Measurements from ENCODE around the gene ZSCAN10.

The ZSCAN10 gene

GRCh38 chr16:3134338-3135125 lies 35.4 kb upstream of the ZSCAN10 start, which contains the start of gene ZNF213:
ZNF213 (plus strand) TSS chr16:3135029; CDS start chr16:3137281, 2,252 bp downstream.
- Histone ChIP-seq H4K20me1 (ENCODE audit: insufficient read depth, low read length, poor library complexity, severe bottlenecking) (no peaks in the 10 kb centered on the region), H3K27me3 (ENCODE audit: insufficient read depth, low read length, poor library complexity, severe bottlenecking) (peaks cover 5% of the 10 kb centered on the region), H2AFZ (ENCODE audit: low read length) (peak within 1 kb of the TSS; percentile 82), H3K79me2 (ENCODE audit: insufficient read depth, low read length) (peaks cover 32% of the 10 kb centered on the region), H3K9me3 (ENCODE audit: insufficient read depth, low read depth, low read length) (no peaks in the 10 kb centered on the region), H3K4me1 (ENCODE audit: insufficient read depth, low read length, poor library complexity, severe bottlenecking) (no peaks in the 10 kb centered on the region), H3F3A (ENCODE audit: low read depth) (no peaks in the 10 kb centered on the region), H3K9me2 (replicated peaks; ENCODE audit: low read depth, low read length) (no peaks in the 10 kb centered on the region), H3K4me3 (ENCODE audit: low read length, poor library complexity, severe bottlenecking) (peak within 1 kb of the TSS; percentile 90), H3K9ac (ENCODE audit: low read depth, low read length, poor library complexity, severe bottlenecking) (peak within 1 kb of the TSS; percentile 95), H3K36me3 (ENCODE audit: insufficient read depth, low read length) (no peaks in the 10 kb centered on the region), H3K4me2 (ENCODE audit: low read depth, low read length, poor library complexity, severe bottlenecking) (peak within 1 kb of the TSS; percentile 87)
- no peak for TF ChIP-seq EZH2phosphoT487 (IDR thresholded peaks at IDR 0.05; ENCODE audit: borderline replicate concordance)
- TF ChIP-seq, protein P1, sequence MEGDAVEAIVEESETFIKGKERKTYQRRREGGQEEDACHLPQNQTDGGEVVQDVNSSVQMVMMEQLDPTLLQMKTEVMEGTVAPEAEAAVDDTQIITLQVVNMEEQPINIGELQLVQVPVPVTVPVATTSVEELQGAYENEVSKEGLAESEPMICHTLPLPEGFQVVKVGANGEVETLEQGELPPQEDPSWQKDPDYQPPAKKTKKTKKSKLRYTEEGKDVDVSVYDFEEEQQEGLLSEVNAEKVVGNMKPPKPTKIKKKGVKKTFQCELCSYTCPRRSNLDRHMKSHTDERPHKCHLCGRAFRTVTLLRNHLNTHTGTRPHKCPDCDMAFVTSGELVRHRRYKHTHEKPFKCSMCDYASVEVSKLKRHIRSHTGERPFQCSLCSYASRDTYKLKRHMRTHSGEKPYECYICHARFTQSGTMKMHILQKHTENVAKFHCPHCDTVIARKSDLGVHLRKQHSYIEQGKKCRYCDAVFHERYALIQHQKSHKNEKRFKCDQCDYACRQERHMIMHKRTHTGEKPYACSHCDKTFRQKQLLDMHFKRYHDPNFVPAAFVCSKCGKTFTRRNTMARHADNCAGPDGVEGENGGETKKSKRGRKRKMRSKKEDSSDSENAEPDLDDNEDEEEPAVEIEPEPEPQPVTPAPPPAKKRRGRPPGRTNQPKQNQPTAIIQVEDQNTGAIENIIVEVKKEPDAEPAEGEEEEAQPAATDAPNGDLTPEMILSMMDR (conservative IDR thresholded peaks at IDR 0.05; ENCODE audit: low read length): no peak

DNA sequence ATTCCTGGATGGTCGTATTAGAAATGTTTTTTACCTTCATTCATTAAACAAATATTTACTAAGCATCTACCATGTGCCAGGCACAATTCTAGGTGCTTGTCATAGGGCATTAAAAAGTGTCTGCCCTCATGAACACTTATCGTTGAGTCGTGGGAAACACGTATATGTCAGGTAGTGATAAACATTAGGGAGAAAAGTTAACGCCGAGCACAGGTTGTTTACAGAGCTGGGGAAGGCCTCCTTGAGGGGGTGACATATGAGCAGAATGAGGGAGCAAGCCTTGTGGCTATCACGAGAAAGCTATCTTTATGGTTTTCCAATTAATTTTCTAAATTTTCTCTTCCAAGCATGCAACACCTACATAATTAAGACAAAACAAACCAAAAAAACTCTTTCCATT lies 34.8 kb upstream of the ZSCAN10 start:
- H3K79me2 ChIP-seq (ENCODE audit: insufficient read depth, low read length): peaks cover 32% of the 10 kb centered on the region
- H3K4me3 ChIP-seq (ENCODE audit: low read length, poor library complexity, severe bottlenecking): peak overlapping the region; percentile 90
- no peaks in the 10 kb centered on the region for H3K9me2 ChIP-seq (replicated peaks; ENCODE audit: low read depth, low read length)
- H3K4me1 ChIP-seq (ENCODE audit: insufficient read depth, low read length, poor library complexity, severe bottlenecking): no peaks in the 10 kb centered on the region
- no peaks in the 10 kb centered on the region for H3F3A ChIP-seq (ENCODE audit: low read depth)
- H2AFZ ChIP-seq (ENCODE audit: low read length): no peak overlapping the region
- no peaks in the 10 kb centered on the region for H3K9me3 ChIP-seq (ENCODE audit: insufficient read depth, low read depth, low read length)
- H3K36me3 ChIP-seq (ENCODE audit: insufficient read depth, low read length): no peaks in the 10 kb centered on the region
- peak overlapping the region; percentile 95 for H3K9ac ChIP-seq (ENCODE audit: low read depth, low read length, poor library complexity, severe bottlenecking)
- peak overlapping the region; percentile 87 for H3K4me2 ChIP-seq (ENCODE audit: low read depth, low read length, poor library complexity, severe bottlenecking)
- no peak for TF ChIP-seq EZH2phosphoT487 (IDR thresholded peaks at IDR 0.05; ENCODE audit: borderline replicate concordance)
- TF ChIP-seq, protein P1 (conservative IDR thresholded peaks at IDR 0.05; ENCODE audit: low read length): no peak
- H4K20me1 ChIP-seq (ENCODE audit: insufficient read depth, low read length, poor library complexity, severe bottlenecking): no peaks in the 10 kb centered on the region
- H3K27me3 ChIP-seq (ENCODE audit: insufficient read depth, low read length, poor library complexity, severe bottlenecking): peaks cover 5% of the 10 kb centered on the region

GRCh38 chr16:3131755-3132377 lies 32.8 kb upstream of the ZSCAN10 start:
- no peaks in the 10 kb centered on the region for H3F3A ChIP-seq (ENCODE audit: low read depth)

More at GRCh38 chr16:3131755-3132377, 32.8 kb upstream of the ZSCAN10 start:
- H3K9me3 ChIP-seq (ENCODE audit: insufficient read depth, low read depth, low read length): no peaks in the 10 kb centered on the region
- no peaks in the 10 kb centered on the region for H3K4me1 ChIP-seq (ENCODE audit: insufficient read depth, low read length, poor library complexity, severe bottlenecking)
- peaks cover 5% of the 10 kb centered on the region for H3K27me3 ChIP-seq (ENCODE audit: insufficient read depth, low read length, poor library complexity, severe bottlenecking)
- no peak overlapping the region for H3K4me3 ChIP-seq (ENCODE audit: low read length, poor library complexity, severe bottlenecking)
- no peak overlapping the region for H3K4me2 ChIP-seq (ENCODE audit: low read depth, low read length, poor library complexity, severe bottlenecking)
- no peaks in the 10 kb centered on the region for H4K20me1 ChIP-seq (ENCODE audit: insufficient read depth, low read length, poor library complexity, severe bottlenecking)
- no peak overlapping the region for H3K9ac ChIP-seq (ENCODE audit: low read depth, low read length, poor library complexity, severe bottlenecking)
- H3K36me3 ChIP-seq (ENCODE audit: insufficient read depth, low read length): no peaks in the 10 kb centered on the region
- peaks cover 29% of the 10 kb centered on the region for H3K79me2 ChIP-seq (ENCODE audit: insufficient read depth, low read length)
- TF ChIP-seq, protein P1 (conservative IDR thresholded peaks at IDR 0.05; ENCODE audit: low read length): peak; percentile 62
- no peak for TF ChIP-seq EZH2phosphoT487 (IDR thresholded peaks at IDR 0.05; ENCODE audit: borderline replicate concordance)
- no peak overlapping the region for H2AFZ ChIP-seq (ENCODE audit: low read length)
- H3K9me2 ChIP-seq (replicated peaks; ENCODE audit: low read depth, low read length): no peaks in the 10 kb centered on the region

Data from Loucy (cell line).